H9 (cell line): Measurements from ENCODE around the gene FBLN1. TPM values are rescaled to one million over a fixed set of nuclear protein-coding genes. Genes with fewer than 3 reads are reported as not detected.

Experiments
- DNase-seq: peaks from one replicate; pipeline ENCODE4 v3.0.0-alpha.2; 2017
- H2AFZ ChIP-seq: one replicate; pipeline ENCODE4 v1.6.1; 2013; ENCODE audit warnings: mild to moderate bottlenecking, low read length, control low read depth, moderate library complexity
- H2AK5ac ChIP-seq: 2 replicates; pipeline ENCODE4 v1.6.1; 2013; ENCODE audit warnings: low read length, control low read depth, mixed read lengths; ENCODE audit not compliant: insufficient read length
- H2BK120ac ChIP-seq: one replicate; pipeline ENCODE4 v1.6.1; 2013; ENCODE audit warnings: low read depth, mild to moderate bottlenecking, low read length, control low read depth, inconsistent platforms; ENCODE audit not compliant: poor library complexity, severe bottlenecking
- H2BK12ac ChIP-seq: 2 replicates; pipeline ENCODE4 v1.6.1; 2013; ENCODE audit warnings: low read length, control low read depth, mixed read lengths, low read depth; ENCODE audit not compliant: insufficient read length
- H2BK15ac ChIP-seq: 2 replicates; pipeline ENCODE4 v1.6.1; 2013; ENCODE audit warnings: low read depth, low read length, control low read depth
- H2BK20ac ChIP-seq: one replicate; pipeline ENCODE4 v1.6.1; 2013; ENCODE audit warnings: low read depth, mild to moderate bottlenecking, low read length, control low read depth, inconsistent platforms; ENCODE audit not compliant: poor library complexity, severe bottlenecking
- H2BK5ac ChIP-seq: 2 replicates; pipeline ENCODE4 v1.6.1; 2013; ENCODE audit warnings: low read length, control low read depth, mixed read lengths; ENCODE audit not compliant: insufficient read length
- H3K14ac ChIP-seq: 2 replicates; pipeline ENCODE4 v1.6.1; 2013; ENCODE audit warnings: low read length, control low read depth; ENCODE audit not compliant: insufficient read depth
- H3K18ac ChIP-seq: 2 replicates; pipeline ENCODE4 v1.6.1; 2013; ENCODE audit warnings: low read depth, mild to moderate bottlenecking, mixed read lengths, low read length, control low read depth; ENCODE audit not compliant: insufficient read length
- H3K23ac ChIP-seq: 2 replicates; pipeline ENCODE4 v1.6.1; 2013; ENCODE audit warnings: low read length, control low read depth, mixed read lengths, low read depth; ENCODE audit not compliant: insufficient read length
- H3K23me2 ChIP-seq: 2 replicates; pipeline ENCODE4 v1.6.1; 2013; ENCODE audit warnings: low read depth, mild to moderate bottlenecking, mixed read lengths, low read length, control low read depth; ENCODE audit not compliant: insufficient read length, poor library complexity, severe bottlenecking
- H3K27ac ChIP-seq: 2 replicates; pipeline ENCODE4 v1.5.1; 2013; ENCODE audit warnings: low read length, control low read depth, mixed read lengths, low read depth; ENCODE audit not compliant: insufficient read length
- H3K27me3 ChIP-seq: 2 replicates; pipeline ENCODE4 v1.6.1; 2013; ENCODE audit warnings: low read length, control low read depth, inconsistent platforms; ENCODE audit not compliant: insufficient read depth
- H3K4ac ChIP-seq: 2 replicates; pipeline ENCODE4 v1.6.1; 2013; ENCODE audit warnings: low read depth, mild to moderate bottlenecking, control low read depth, inconsistent platforms, low read length, moderate library complexity
- H3K4me1 ChIP-seq: 2 replicates; pipeline ENCODE4 v1.6.1; 2013; ENCODE audit warnings: low read length, control low read depth, inconsistent platforms; ENCODE audit not compliant: insufficient read depth
- H3K4me2 ChIP-seq: 2 replicates; pipeline ENCODE4 v1.6.1; 2013; ENCODE audit warnings: low read length, control low read depth, mixed read lengths; ENCODE audit not compliant: insufficient read length, insufficient read depth
- H3K56ac ChIP-seq: 2 replicates; pipeline ENCODE4 v1.6.1; 2013; ENCODE audit warnings: low read depth, mild to moderate bottlenecking, mixed read lengths, low read length, control low read depth; ENCODE audit not compliant: insufficient read length
- H3K79me1 ChIP-seq: 2 replicates; pipeline ENCODE4 v1.6.1; 2013; ENCODE audit warnings: low read depth, mild to moderate bottlenecking, moderate library complexity, low read length, control low read depth, inconsistent platforms; ENCODE audit not compliant: insufficient read depth, poor library complexity, severe bottlenecking
- H3K79me2 ChIP-seq: 2 replicates; pipeline ENCODE4 v1.6.1; 2013; ENCODE audit warnings: low read length, control low read depth, inconsistent platforms; ENCODE audit not compliant: insufficient read depth
- H3K9ac ChIP-seq: 2 replicates; pipeline ENCODE4 v1.6.1; 2013; ENCODE audit warnings: low read length, control low read depth, mixed read lengths; ENCODE audit not compliant: insufficient read length; ENCODE audit errors: extremely low read depth
- H3K9me3 ChIP-seq: one replicate; pipeline ENCODE4 v1.6.1; 2013; ENCODE audit warnings: low read depth, low read length, inconsistent platforms; ENCODE audit not compliant: control insufficient read depth
- H3T11ph ChIP-seq: one replicate; pipeline ENCODE4 v1.6.1; 2013; ENCODE audit warnings: mild to moderate bottlenecking, low read length, control low read depth, inconsistent platforms
- H4K20me1 ChIP-seq: one replicate; pipeline ENCODE4 v1.6.1; 2013; ENCODE audit not compliant: control insufficient read depth, insufficient read length, insufficient read depth
- H4K5ac ChIP-seq: 2 replicates; pipeline ENCODE4 v1.6.1; 2013; ENCODE audit warnings: low read depth, mild to moderate bottlenecking, mixed read lengths, low read length, control low read depth; ENCODE audit not compliant: insufficient read length
- H4K8ac ChIP-seq: replicated peaks from 2 replicates; pipeline ENCODE4 v1.6.1; 2013; ENCODE audit warnings: low read length, control low read depth, mixed read lengths, low read depth; ENCODE audit not compliant: insufficient read length
- H4K91ac ChIP-seq: 2 replicates; pipeline ENCODE4 v1.6.1; 2013; ENCODE audit warnings: low read depth, mild to moderate bottlenecking, moderate library complexity, mixed read lengths, low read length, control low read depth; ENCODE audit not compliant: insufficient read length
- H3K27ac Mint-ChIP-seq, 3 experiments: 2 replicates in 2 of 3; 3 replicates in 1 of 3; pipeline ENCODE4 v1.8.0; 2020 to 2021; ENCODE audit warnings: mixed read lengths in 3 of 3, mild to moderate bottlenecking in 1 of 3, moderate library complexity in 1 of 3
- H3K27me3 Mint-ChIP-seq: 2 replicates; pipeline ENCODE4 v1.8.0; 2021; ENCODE audit warnings: low read depth, mild to moderate bottlenecking, moderate library complexity, mixed read lengths
- H3K36me3 Mint-ChIP-seq, 3 experiments: 2 replicates in 2 of 3; 3 replicates in 1 of 3; pipeline ENCODE4 v1.8.0; 2020 to 2021; ENCODE audit warnings: low read depth in 3 of 3, mixed read lengths in 3 of 3; ENCODE audit not compliant: insufficient read depth in 1 of 3
- H3K4me1 Mint-ChIP-seq, 2 experiments: 2 replicates each; pipeline ENCODE4 v1.8.0; 2020; ENCODE audit warnings: mixed read lengths in 2 of 2
- H3K4me3 Mint-ChIP-seq, 2 experiments: 2 replicates in 1 of 2; 3 replicates in 1 of 2; pipeline ENCODE4 v1.8.0; 2020 to 2021; ENCODE audit warnings: mild to moderate bottlenecking in 2 of 2, mixed read lengths in 2 of 2, moderate library complexity in 1 of 2
- H3K9me3 Mint-ChIP-seq, 2 experiments: 2 replicates in 1 of 2; 3 replicates in 1 of 2; pipeline ENCODE4 v1.8.0; 2020; ENCODE audit warnings: mild to moderate bottlenecking in 2 of 2, mixed read lengths in 2 of 2, moderate library complexity in 1 of 2
- WGBS: extraction: QIAGEN DNeasy Blood & Tissue Kit; methylation state at CpG from one replicate; pipeline ENCODE4 v1.1.7; 2013; ENCODE audit warnings: missing lambda C conversion rate, low lambda C conversion rate, mixed read lengths; ENCODE audit not compliant: insufficient read length; ENCODE audit errors: extremely low coverage; 5-methylcytosine and 5-hydroxymethylcytosine counted together
- total RNA-seq: library from RNA; stranded (reverse); gene quantifications from 2 replicates; pipeline ENCODE4 v1.2.1, GENCODE V29; 2021
- TF ChIP-seq, protein P1 (sequence below): fragments of 200-600 bp; sonication (generic); conservative IDR thresholded peaks from 3 replicates; pipeline ENCODE4 v1.8.0; 2021; ENCODE audit warnings: antibody characterized with exemption, mild to moderate bottlenecking

The FBLN1 gene
- total RNA-seq, 1 experiment from 2014 or later: 140 TPM

DNA sequence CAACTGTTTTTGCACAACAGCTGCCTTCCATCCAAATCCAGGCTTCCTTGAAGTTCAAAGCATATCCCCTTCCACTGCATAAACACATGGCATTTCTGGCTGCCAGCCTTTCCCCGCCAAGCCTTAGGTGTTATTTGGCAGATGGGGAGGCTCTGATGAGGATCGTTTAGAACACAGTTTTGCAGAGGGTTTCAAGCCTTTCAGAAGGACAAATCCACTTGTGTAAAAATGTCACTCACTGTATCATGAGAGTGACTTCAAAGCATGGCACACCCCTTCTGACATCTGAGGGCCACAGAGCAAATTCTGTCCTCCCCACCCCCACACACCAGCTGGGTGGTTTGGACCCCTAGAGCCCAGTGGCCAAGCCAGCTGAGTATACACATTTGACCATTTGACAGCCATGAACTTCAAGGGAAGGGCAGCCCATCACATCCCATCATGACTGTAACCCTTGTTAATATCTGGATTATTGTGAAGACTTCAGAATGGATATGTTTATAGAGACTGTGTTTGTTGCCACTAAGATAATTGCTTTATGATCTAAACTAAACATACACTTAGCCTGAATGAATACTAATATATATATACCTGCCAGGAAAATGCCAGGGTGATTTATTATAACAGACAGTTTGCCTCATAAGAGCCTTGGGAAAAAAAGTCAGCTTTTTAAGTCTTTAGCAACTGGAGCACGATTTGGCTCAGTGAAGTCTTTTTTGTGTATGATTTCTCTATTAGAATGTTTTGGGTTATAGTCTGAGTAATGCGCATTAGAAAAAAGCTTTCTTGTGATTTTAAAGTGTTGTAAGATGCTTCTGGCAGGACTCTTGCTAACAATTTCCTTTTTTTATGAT is 31.9 kb downstream of the FBLN1 start:
- Histone ChIP-seq H2BK12ac (no peak overlapping the region), H3K27me3 (no peaks in the 10 kb centered on the region), H3K56ac (no peak overlapping the region), H3K18ac (no peak overlapping the region), H3K27ac (no peak overlapping the region), H3T11ph (no peak overlapping the region), H3K14ac (no peak overlapping the region), H4K91ac (no peak overlapping the region), H4K5ac (no peak overlapping the region), H2BK15ac (no peak overlapping the region), H3K4me2 (no peak overlapping the region), H3K9ac (no peak overlapping the region), H3K4ac (no peak overlapping the region), H3K4me1 (no peaks in the 10 kb centered on the region), H3K23me2 (no peaks in the 10 kb centered on the region), H2AFZ (no peak overlapping the region), H2BK20ac (no peak overlapping the region), H2BK120ac (no peak overlapping the region), H3K79me1 (no peaks in the 10 kb centered on the region), H3K9me3 (no peaks in the 10 kb centered on the region), H3K79me2 (no peaks in the 10 kb centered on the region), H3K23ac (no peak overlapping the region), H4K20me1 (no peaks in the 10 kb centered on the region), H2BK5ac (no peak overlapping the region), H2AK5ac (no peak overlapping the region), H4K8ac (no peak overlapping the region)
- TF ChIP-seq, protein P1, sequence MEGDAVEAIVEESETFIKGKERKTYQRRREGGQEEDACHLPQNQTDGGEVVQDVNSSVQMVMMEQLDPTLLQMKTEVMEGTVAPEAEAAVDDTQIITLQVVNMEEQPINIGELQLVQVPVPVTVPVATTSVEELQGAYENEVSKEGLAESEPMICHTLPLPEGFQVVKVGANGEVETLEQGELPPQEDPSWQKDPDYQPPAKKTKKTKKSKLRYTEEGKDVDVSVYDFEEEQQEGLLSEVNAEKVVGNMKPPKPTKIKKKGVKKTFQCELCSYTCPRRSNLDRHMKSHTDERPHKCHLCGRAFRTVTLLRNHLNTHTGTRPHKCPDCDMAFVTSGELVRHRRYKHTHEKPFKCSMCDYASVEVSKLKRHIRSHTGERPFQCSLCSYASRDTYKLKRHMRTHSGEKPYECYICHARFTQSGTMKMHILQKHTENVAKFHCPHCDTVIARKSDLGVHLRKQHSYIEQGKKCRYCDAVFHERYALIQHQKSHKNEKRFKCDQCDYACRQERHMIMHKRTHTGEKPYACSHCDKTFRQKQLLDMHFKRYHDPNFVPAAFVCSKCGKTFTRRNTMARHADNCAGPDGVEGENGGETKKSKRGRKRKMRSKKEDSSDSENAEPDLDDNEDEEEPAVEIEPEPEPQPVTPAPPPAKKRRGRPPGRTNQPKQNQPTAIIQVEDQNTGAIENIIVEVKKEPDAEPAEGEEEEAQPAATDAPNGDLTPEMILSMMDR: no peak
- Mint-ChIP-seq H3K9me3 (no peaks in the 10 kb centered on the region), H3K4me3 (no peak overlapping the region), H3K27ac (peak overlapping the region in 1 of 3 experiments; percentile 53; a peak in 1 of 7 replicates), H3K4me1 (peaks cover 7 to 13% of the 10 kb centered on the region in 2 experiments), H3K27me3 (no peaks in the 10 kb centered on the region), H3K36me3 (peaks cover 22 to 68% (median 51%) of the 10 kb centered on the region in 3 experiments; a peak in 6 of 7 replicates)
- no peak for DNase-seq
- WGBS: no CpG with 5 or more reads among the region's 4 CpGs
